Osteocyte (in vitro differentiated cells): Measurements from ENCODE around the gene BLOC1S5. TPM values are rescaled to one million over a fixed set of nuclear protein-coding genes. Genes with fewer than 3 reads are reported as not detected.
A peak's percentile ranks its signal among the peaks of the same experiment; 100 is the strongest.

Experiments used
- DNase-seq: peaks from one replicate; pipeline ENCODE4 v3.0.0; 2021; ENCODE audit warnings: mixed read lengths; ENCODE audit not compliant: unreplicated experiment; ENCODE audit errors: extremely low spot score
- H3K27ac Mint-ChIP-seq: one replicate; pipeline ENCODE4 v1.8.0; 2021; ENCODE audit warnings: mild to moderate bottlenecking, mixed read lengths; ENCODE audit not compliant: unreplicated experiment
- H3K27me3 Mint-ChIP-seq: one replicate; pipeline ENCODE4 v1.8.0; 2021; ENCODE audit warnings: mixed read lengths; ENCODE audit not compliant: unreplicated experiment
- H3K36me3 Mint-ChIP-seq: one replicate; pipeline ENCODE4 v1.8.0; 2021; ENCODE audit warnings: mixed read lengths; ENCODE audit not compliant: unreplicated experiment
- H3K4me1 Mint-ChIP-seq: one replicate; pipeline ENCODE4 v1.8.0; 2021; ENCODE audit warnings: mixed read lengths; ENCODE audit not compliant: unreplicated experiment
- H3K4me3 Mint-ChIP-seq: one replicate; pipeline ENCODE4 v1.8.0; 2021; ENCODE audit warnings: mild to moderate bottlenecking, moderate library complexity, mixed read lengths; ENCODE audit not compliant: unreplicated experiment
- H3K9me3 Mint-ChIP-seq: one replicate; pipeline ENCODE4 v1.8.0; 2021; ENCODE audit warnings: mixed read lengths; ENCODE audit not compliant: unreplicated experiment
- total RNA-seq: library from RNA; stranded (reverse); gene quantifications from 2 replicates; pipeline ENCODE4 v1.2.1, GENCODE V29; 2021
- TF ChIP-seq, protein P1 (sequence below): fragments of 200-600 bp; sonication (generic); IDR thresholded peaks from 2 replicates; pipeline ENCODE4 v1.5.0; 2021; ENCODE audit warnings: antibody characterized with exemption, mild to moderate bottlenecking, moderate library complexity

The BLOC1S5 gene
- total RNA-seq, 1 donor from 2014 or later: 11.0 TPM

- TF ChIP-seq, protein P1, sequence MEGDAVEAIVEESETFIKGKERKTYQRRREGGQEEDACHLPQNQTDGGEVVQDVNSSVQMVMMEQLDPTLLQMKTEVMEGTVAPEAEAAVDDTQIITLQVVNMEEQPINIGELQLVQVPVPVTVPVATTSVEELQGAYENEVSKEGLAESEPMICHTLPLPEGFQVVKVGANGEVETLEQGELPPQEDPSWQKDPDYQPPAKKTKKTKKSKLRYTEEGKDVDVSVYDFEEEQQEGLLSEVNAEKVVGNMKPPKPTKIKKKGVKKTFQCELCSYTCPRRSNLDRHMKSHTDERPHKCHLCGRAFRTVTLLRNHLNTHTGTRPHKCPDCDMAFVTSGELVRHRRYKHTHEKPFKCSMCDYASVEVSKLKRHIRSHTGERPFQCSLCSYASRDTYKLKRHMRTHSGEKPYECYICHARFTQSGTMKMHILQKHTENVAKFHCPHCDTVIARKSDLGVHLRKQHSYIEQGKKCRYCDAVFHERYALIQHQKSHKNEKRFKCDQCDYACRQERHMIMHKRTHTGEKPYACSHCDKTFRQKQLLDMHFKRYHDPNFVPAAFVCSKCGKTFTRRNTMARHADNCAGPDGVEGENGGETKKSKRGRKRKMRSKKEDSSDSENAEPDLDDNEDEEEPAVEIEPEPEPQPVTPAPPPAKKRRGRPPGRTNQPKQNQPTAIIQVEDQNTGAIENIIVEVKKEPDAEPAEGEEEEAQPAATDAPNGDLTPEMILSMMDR: no peak
- H3K4me3 Mint-ChIP-seq: no peak overlapping the region
- H3K4me1 Mint-ChIP-seq: no peaks in the 10 kb centered on the region
- no peak for DNase-seq
- H3K27ac Mint-ChIP-seq: no peak overlapping the region
- peaks cover 13% of the 10 kb centered on the region for H3K36me3 Mint-ChIP-seq
- H3K27me3 Mint-ChIP-seq: no peaks in the 10 kb centered on the region
- H3K9me3 Mint-ChIP-seq: no peaks in the 10 kb centered on the region
Measured at GRCh38 chr6:8017276-8017701, 46.9 kb downstream of the BLOC1S5 start.

- Mint-ChIP-seq H3K36me3 (peaks cover 8% of the 10 kb centered on the region), H3K27me3 (no peaks in the 10 kb centered on the region), H3K4me3 (no peak overlapping the region), H3K4me1 (no peaks in the 10 kb centered on the region), H3K9me3 (no peaks in the 10 kb centered on the region), H3K27ac (no peak overlapping the region)
- TF ChIP-seq, protein P1: no peak
- no peak for DNase-seq
Measured at GRCh38 chr6:8014947-8015346, 49.2 kb downstream of the BLOC1S5 start.

DNA sequence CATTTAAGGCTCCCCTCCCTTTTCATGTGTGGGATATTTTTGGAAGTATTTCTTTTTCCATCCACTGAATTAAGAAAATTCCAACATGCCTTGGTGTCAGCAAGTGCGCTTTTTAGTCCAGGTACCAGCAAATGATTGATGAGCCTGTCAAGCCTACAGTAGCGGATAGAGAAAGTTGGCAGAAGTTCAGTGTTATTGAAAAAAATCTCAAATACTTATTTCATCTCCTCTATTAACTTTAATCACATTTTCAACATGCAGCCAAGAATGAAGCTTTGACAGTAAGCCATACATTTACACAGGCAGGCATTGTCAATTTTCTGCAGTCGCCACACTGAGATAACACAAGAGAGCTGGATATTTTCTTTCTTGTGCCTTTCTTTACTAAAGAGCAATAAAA, 50.4 kb downstream of the BLOC1S5 start:
- H3K9me3 Mint-ChIP-seq: no peaks in the 10 kb centered on the region
- H3K36me3 Mint-ChIP-seq: peaks cover 8% of the 10 kb centered on the region
- TF ChIP-seq, protein P1: no peak
- H3K4me3 Mint-ChIP-seq: no peak overlapping the region
- no peak overlapping the region for H3K27ac Mint-ChIP-seq
- no peaks in the 10 kb centered on the region for H3K27me3 Mint-ChIP-seq
- no peaks in the 10 kb centered on the region for H3K4me1 Mint-ChIP-seq
- DNase-seq: no peak

DNA sequence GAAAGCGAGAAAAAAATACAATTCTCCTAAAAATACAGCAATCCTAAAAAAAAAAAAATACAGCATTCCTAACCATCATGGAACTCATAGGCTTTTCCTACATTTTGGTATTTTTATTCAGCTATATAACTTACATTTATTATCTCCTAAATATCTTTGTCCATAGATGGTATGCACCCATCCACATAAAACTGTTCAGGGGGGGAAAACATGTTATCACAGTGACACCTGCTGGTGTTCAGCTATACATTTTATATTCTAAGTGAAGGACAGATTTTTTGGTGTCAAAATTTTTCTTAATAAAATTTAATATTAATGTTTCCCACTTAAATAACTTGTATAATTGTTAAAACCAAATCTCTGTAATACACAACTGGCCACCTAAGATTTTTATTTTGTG, 58.0 kb downstream of the BLOC1S5 start:
- Mint-ChIP-seq H3K4me3 (no peak overlapping the region), H3K27ac (no peak overlapping the region), H3K36me3 (no peaks in the 10 kb centered on the region), H3K27me3 (no peaks in the 10 kb centered on the region), H3K9me3 (no peaks in the 10 kb centered on the region), H3K4me1 (no peaks in the 10 kb centered on the region)
- no peak for DNase-seq
- TF ChIP-seq, protein P1: peak; percentile 61

- TF ChIP-seq, protein P1: no peak
- H3K4me1 Mint-ChIP-seq: no peaks in the 10 kb centered on the region
- no peaks in the 10 kb centered on the region for H3K27me3 Mint-ChIP-seq
Measured at GRCh38 chr6:8005136-8005535, 59.1 kb downstream of the BLOC1S5 start.

More at GRCh38 chr6:8005136-8005535, 59.1 kb downstream of the BLOC1S5 start:
- DNase-seq: no peak
- no peak overlapping the region for H3K27ac Mint-ChIP-seq
- H3K9me3 Mint-ChIP-seq: no peaks in the 10 kb centered on the region
- no peaks in the 10 kb centered on the region for H3K36me3 Mint-ChIP-seq
- no peak overlapping the region for H3K4me3 Mint-ChIP-seq
